Stomach (tissue), 4 donors: ENCODE results near the gene DHRS4L2.

ENCODE experiments used
- EP300 ChIP-seq: sonication (generic); formaldehyde crosslinking; IDR thresholded peaks from one replicate; pipeline ENCODE4 v1.6.1; 2017; ENCODE audit warnings: antibody characterized with exemption
- POLR2A ChIP-seq, 4 donors: fragments of 450-650 bp; IDR thresholded peaks; one replicate each; pipeline ENCODE4 v1.6.1; 2016; ENCODE audit warnings: antibody characterized with exemption in 4 of 4, control low read depth in 2 of 4, mild to moderate bottlenecking in 1 of 4, moderate library complexity in 1 of 4
- POLR2AphosphoS5 ChIP-seq, 3 donors: sonication (generic); formaldehyde crosslinking; IDR thresholded peaks; one replicate each; pipeline ENCODE4 v1.6.1; 2016; ENCODE audit warnings: antibody characterized with exemption in 3 of 3
- TF ChIP-seq, protein P1 (sequence below), 7 experiments: fragments of 450-650 bp in 4 of 7; fragments of 200-600 bp in 3 of 7; sonication (generic) in 3 of 7; IDR thresholded peaks; one replicate each; pipeline ENCODE4 v1.5.1; 2016 to 2019; ENCODE audit warnings: antibody characterized with exemption in 7 of 7, control low read depth in 2 of 7, mild to moderate bottlenecking in 1 of 7

DNA sequence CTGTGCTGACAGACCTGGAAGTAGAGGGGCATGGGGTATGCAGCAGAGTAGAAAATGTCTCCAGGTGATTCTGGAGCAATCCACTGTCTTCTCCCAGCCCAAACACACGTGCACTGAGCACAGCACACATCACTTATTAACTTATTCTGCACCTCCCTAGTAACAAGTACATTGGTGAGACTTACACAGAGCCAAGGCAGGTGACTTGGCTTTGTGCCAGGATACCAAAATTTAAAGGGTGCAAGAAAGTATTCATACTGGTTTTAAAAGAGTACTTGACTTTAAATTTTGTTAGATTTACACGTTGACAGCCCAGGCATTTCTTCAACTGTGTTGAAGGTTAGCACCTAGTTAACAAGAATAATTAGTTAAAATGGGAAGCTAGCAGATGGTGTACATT is 52.0 kb downstream of the DHRS4L2 start:
- TF ChIP-seq EP300 (no peak), POLR2A (IDR thresholded peaks at IDR 0.05) (no peak), POLR2AphosphoS5 (IDR thresholded peaks at IDR 0.05) (no peak)
- TF ChIP-seq, protein P1, sequence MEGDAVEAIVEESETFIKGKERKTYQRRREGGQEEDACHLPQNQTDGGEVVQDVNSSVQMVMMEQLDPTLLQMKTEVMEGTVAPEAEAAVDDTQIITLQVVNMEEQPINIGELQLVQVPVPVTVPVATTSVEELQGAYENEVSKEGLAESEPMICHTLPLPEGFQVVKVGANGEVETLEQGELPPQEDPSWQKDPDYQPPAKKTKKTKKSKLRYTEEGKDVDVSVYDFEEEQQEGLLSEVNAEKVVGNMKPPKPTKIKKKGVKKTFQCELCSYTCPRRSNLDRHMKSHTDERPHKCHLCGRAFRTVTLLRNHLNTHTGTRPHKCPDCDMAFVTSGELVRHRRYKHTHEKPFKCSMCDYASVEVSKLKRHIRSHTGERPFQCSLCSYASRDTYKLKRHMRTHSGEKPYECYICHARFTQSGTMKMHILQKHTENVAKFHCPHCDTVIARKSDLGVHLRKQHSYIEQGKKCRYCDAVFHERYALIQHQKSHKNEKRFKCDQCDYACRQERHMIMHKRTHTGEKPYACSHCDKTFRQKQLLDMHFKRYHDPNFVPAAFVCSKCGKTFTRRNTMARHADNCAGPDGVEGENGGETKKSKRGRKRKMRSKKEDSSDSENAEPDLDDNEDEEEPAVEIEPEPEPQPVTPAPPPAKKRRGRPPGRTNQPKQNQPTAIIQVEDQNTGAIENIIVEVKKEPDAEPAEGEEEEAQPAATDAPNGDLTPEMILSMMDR (IDR thresholded peaks at IDR 0.05): no peak
